Trophoblast cell (in vitro differentiated cells and primary cell): Measurements from ENCODE around the gene RNF32.

Source experiments
- DNase-seq, 2 donors: peaks; one replicate each; pipeline ENCODE4 v3.0.0-alpha.2; 2016
- H2AFZ ChIP-seq: 2 replicates; pipeline ENCODE4 v1.6.1; 2013; ENCODE audit warnings: low read length, moderate library complexity, mild to moderate bottlenecking; ENCODE audit not compliant: insufficient read depth, poor library complexity
- H2AK5ac ChIP-seq: 2 replicates; pipeline ENCODE4 v1.6.1; 2013; ENCODE audit warnings: mild to moderate bottlenecking, low read length
- H2BK120ac ChIP-seq: 2 replicates; pipeline ENCODE4 v1.6.1; 2013; ENCODE audit warnings: low read length, mild to moderate bottlenecking, moderate library complexity; ENCODE audit not compliant: insufficient read depth, poor library complexity
- H2BK12ac ChIP-seq: 2 replicates; pipeline ENCODE4 v1.6.1; 2013; ENCODE audit warnings: mild to moderate bottlenecking, low read length, moderate library complexity
- H2BK5ac ChIP-seq: 2 replicates; pipeline ENCODE4 v1.6.1; 2013; ENCODE audit warnings: low read length, low read depth, moderate library complexity, mild to moderate bottlenecking; ENCODE audit not compliant: poor library complexity
- H3K14ac ChIP-seq: 2 replicates; pipeline ENCODE4 v1.6.1; 2013; ENCODE audit warnings: mild to moderate bottlenecking, low read length
- H3K18ac ChIP-seq: 2 replicates; pipeline ENCODE4 v1.6.1; 2013; ENCODE audit warnings: mild to moderate bottlenecking, low read length
- H3K23ac ChIP-seq: 2 replicates; pipeline ENCODE4 v1.6.1; 2013; ENCODE audit warnings: low read length
- H3K27ac ChIP-seq: 2 replicates; pipeline ENCODE4 v1.5.1; 2013; ENCODE audit warnings: low read depth, mild to moderate bottlenecking, inconsistent platforms, low read length, moderate library complexity
- H3K27me3 ChIP-seq: 2 replicates; pipeline ENCODE4 v1.6.1; 2013; ENCODE audit warnings: inconsistent platforms, mild to moderate bottlenecking, low read length, moderate library complexity; ENCODE audit not compliant: insufficient read depth
- H3K36me3 ChIP-seq, 2 experiments: 1 replicate in 1 of 2; 2 replicates in 1 of 2; pipeline ENCODE4 v1.6.1; 2013; ENCODE audit warnings: low read length in 2 of 2, mild to moderate bottlenecking in 2 of 2, moderate library complexity in 1 of 2; ENCODE audit not compliant: insufficient read depth in 2 of 2, control insufficient read depth in 1 of 2
- H3K4ac ChIP-seq: 2 replicates; pipeline ENCODE4 v1.6.1; 2013; ENCODE audit warnings: low read depth, mild to moderate bottlenecking, low read length, moderate library complexity
- H3K4me1 ChIP-seq, 2 experiments: 1 replicate in 1 of 2; 2 replicates in 1 of 2; pipeline ENCODE4 v1.6.1; 2013; ENCODE audit warnings: low read length in 2 of 2, mild to moderate bottlenecking in 2 of 2, moderate library complexity in 1 of 2; ENCODE audit not compliant: insufficient read depth in 2 of 2, control insufficient read depth in 1 of 2
- H3K4me2 ChIP-seq: 2 replicates; pipeline ENCODE4 v1.6.1; 2013; ENCODE audit warnings: inconsistent platforms, mild to moderate bottlenecking, low read length, moderate library complexity
- H3K4me3 ChIP-seq: 2 replicates; pipeline ENCODE4 v1.5.1; 2013; ENCODE audit warnings: mild to moderate bottlenecking, low read depth, low read length, inconsistent platforms
- H3K79me1 ChIP-seq: one replicate; pipeline ENCODE4 v1.6.1; 2013; ENCODE audit warnings: low read length
- H3K79me2 ChIP-seq: 2 replicates; pipeline ENCODE4 v1.6.1; 2013; ENCODE audit warnings: low read length, mild to moderate bottlenecking; ENCODE audit not compliant: control insufficient read depth, insufficient read depth, poor library complexity
- H3K9ac ChIP-seq: 2 replicates; pipeline ENCODE4 v1.6.1; 2013; ENCODE audit warnings: mild to moderate bottlenecking, low read length
- H3K9me3 ChIP-seq: 2 replicates; pipeline ENCODE4 v1.6.1; 2013; ENCODE audit warnings: low read depth, mild to moderate bottlenecking, control low read depth, inconsistent platforms, low read length; ENCODE audit not compliant: insufficient read depth
- H4K12ac ChIP-seq: 2 replicates; pipeline ENCODE4 v1.6.1; 2013; ENCODE audit warnings: low read depth, mild to moderate bottlenecking, low read length, moderate library complexity
- H4K8ac ChIP-seq: 2 replicates; pipeline ENCODE4 v1.6.1; 2013; ENCODE audit warnings: low read depth, mild to moderate bottlenecking, low read length, moderate library complexity
- H4K91ac ChIP-seq: one replicate; pipeline ENCODE4 v1.6.1; 2013; ENCODE audit warnings: low read depth, mild to moderate bottlenecking, low read length, moderate library complexity
- WGBS: extraction: QIAGEN DNeasy Blood & Tissue Kit; methylation state at CpG from one replicate; pipeline ENCODE4 v1.1.7; 2013; ENCODE audit warnings: missing lambda C conversion rate; ENCODE audit not compliant: insufficient read length, insufficient coverage; ENCODE audit errors: extremely low coverage; 5-methylcytosine and 5-hydroxymethylcytosine counted together

Gene RNF32

GRCh38 chr7:156608173-156608478 lies 32.4 kb upstream of the RNF32 start:
- Histone ChIP-seq H3K27me3 (no peaks in the 10 kb centered on the region), H4K91ac (no peak overlapping the region), H2BK5ac (no peak overlapping the region), H4K12ac (no peak overlapping the region), H2BK12ac (no peak overlapping the region), H3K79me2 (no peaks in the 10 kb centered on the region), H3K27ac (no peak overlapping the region), H3K23ac (no peak overlapping the region), H2AK5ac (no peak overlapping the region), H3K14ac (no peak overlapping the region), H3K9me3 (no peaks in the 10 kb centered on the region), H3K4ac (no peak overlapping the region), H3K36me3 (no peaks in the 10 kb centered on the region), H2AFZ (no peak overlapping the region), H3K79me1 (no peaks in the 10 kb centered on the region), H3K4me2 (no peak overlapping the region), H3K4me3 (no peak overlapping the region), H3K9ac (no peak overlapping the region), H3K4me1 (peaks cover 0 to 5% of the 10 kb centered on the region in 2 experiments), H2BK120ac (no peak overlapping the region), H3K18ac (no peak overlapping the region), H4K8ac (no peak overlapping the region)
- peak in 1 of 2 donors; percentile 18 for DNase-seq
- WGBS: no CpG with 5 or more reads among the region's 17 CpGs

GRCh38 chr7:156609010-156609877 lies 31.3 kb upstream of the RNF32 start:
- H2BK5ac ChIP-seq: no peak overlapping the region
- H4K12ac ChIP-seq: no peak overlapping the region
- no CpG with 5 or more reads among the region's 7 CpGs for WGBS

GRCh38 chr7:156610130-156610529 lies 30.4 kb upstream of the RNF32 start:
- Histone ChIP-seq H3K79me1 (no peaks in the 10 kb centered on the region), H3K4me3 (no peak overlapping the region), H3K4me2 (no peak overlapping the region), H2BK120ac (no peak overlapping the region), H3K79me2 (no peaks in the 10 kb centered on the region), H2BK12ac (no peak overlapping the region), H3K9me3 (no peaks in the 10 kb centered on the region), H4K12ac (no peak overlapping the region), H4K8ac (no peak overlapping the region), H3K18ac (no peak overlapping the region), H2AFZ (no peak overlapping the region), H3K14ac (no peak overlapping the region), H3K23ac (no peak overlapping the region), H4K91ac (no peak overlapping the region), H2BK5ac (no peak overlapping the region), H3K27ac (no peak overlapping the region), H3K4ac (no peak overlapping the region), H3K27me3 (no peaks in the 10 kb centered on the region), H3K4me1 (no peaks in the 10 kb centered on the region), H3K36me3 (no peaks in the 10 kb centered on the region), H3K9ac (no peak overlapping the region), H2AK5ac (no peak overlapping the region)
- WGBS: no CpG with 5 or more reads among the region's 11 CpGs
- DNase-seq: no peak

More at GRCh38 chr7:156609010-156609877, 31.3 kb upstream of the RNF32 start:
- H3K18ac ChIP-seq: no peak overlapping the region
- H3K4ac ChIP-seq: no peak overlapping the region
- H3K27me3 ChIP-seq: no peaks in the 10 kb centered on the region
- no peak overlapping the region for H2BK12ac ChIP-seq
- no peak overlapping the region for H3K23ac ChIP-seq
- H2AK5ac ChIP-seq: no peak overlapping the region
- no peak overlapping the region for H2AFZ ChIP-seq
- H4K91ac ChIP-seq: no peak overlapping the region
- no peaks in the 10 kb centered on the region for H3K79me1 ChIP-seq
- H3K4me2 ChIP-seq: no peak overlapping the region
- no peak overlapping the region for H3K4me3 ChIP-seq
- H2BK120ac ChIP-seq: no peak overlapping the region
- H3K79me2 ChIP-seq: no peaks in the 10 kb centered on the region
- H3K9ac ChIP-seq: no peak overlapping the region
- H3K27ac ChIP-seq: no peak overlapping the region
- H3K9me3 ChIP-seq: no peaks in the 10 kb centered on the region
- no peak overlapping the region for H3K14ac ChIP-seq
- peaks cover 0 to 5% of the 10 kb centered on the region in 2 experiments for H3K4me1 ChIP-seq
- no peak overlapping the region for H4K8ac ChIP-seq
- DNase-seq: no peak
- no peaks in the 10 kb centered on the region for H3K36me3 ChIP-seq

GRCh38 chr7:156610601-156611000 lies 30.0 kb upstream of the RNF32 start:
- Histone ChIP-seq H3K36me3 (no peaks in the 10 kb centered on the region), H4K91ac (no peak overlapping the region), H4K12ac (no peak overlapping the region)

More at GRCh38 chr7:156610601-156611000, 30.0 kb upstream of the RNF32 start:
- no peak overlapping the region for H2AK5ac ChIP-seq
- no peak overlapping the region for H4K8ac ChIP-seq
- no peak overlapping the region for H2BK5ac ChIP-seq
- no CpG with 5 or more reads among the region's 11 CpGs for whole genome bisulfite sequencing
- H3K4me1 ChIP-seq: no peaks in the 10 kb centered on the region
- no peak overlapping the region for H3K4ac ChIP-seq
- H3K27ac ChIP-seq: no peak overlapping the region
- H3K9ac ChIP-seq: no peak overlapping the region
- no peak overlapping the region for H3K18ac ChIP-seq
- H3K79me2 ChIP-seq: no peaks in the 10 kb centered on the region
- H3K14ac ChIP-seq: no peak overlapping the region
- H2BK12ac ChIP-seq: no peak overlapping the region
- no peak overlapping the region for H2AFZ ChIP-seq
- no peak overlapping the region for H2BK120ac ChIP-seq
- no peak overlapping the region for H3K4me3 ChIP-seq
- H3K9me3 ChIP-seq: no peaks in the 10 kb centered on the region
- H3K4me2 ChIP-seq: no peak overlapping the region
- H3K27me3 ChIP-seq: no peaks in the 10 kb centered on the region
- no peaks in the 10 kb centered on the region for H3K79me1 ChIP-seq
- H3K23ac ChIP-seq: no peak overlapping the region
- peak in 1 of 2 donors; percentile 56 for DNase-seq
